GM15510 (cell line): ENCODE data around the gene CLRN1.

ENCODE experiments used
- POLR2A ChIP-seq: IDR thresholded peaks from 3 replicates; pipeline ENCODE4 v1.6.1; 2011; ENCODE audit warnings: borderline replicate concordance; ENCODE audit not compliant: insufficient read length; ENCODE audit errors: extremely low read depth

Gene CLRN1

DNA sequence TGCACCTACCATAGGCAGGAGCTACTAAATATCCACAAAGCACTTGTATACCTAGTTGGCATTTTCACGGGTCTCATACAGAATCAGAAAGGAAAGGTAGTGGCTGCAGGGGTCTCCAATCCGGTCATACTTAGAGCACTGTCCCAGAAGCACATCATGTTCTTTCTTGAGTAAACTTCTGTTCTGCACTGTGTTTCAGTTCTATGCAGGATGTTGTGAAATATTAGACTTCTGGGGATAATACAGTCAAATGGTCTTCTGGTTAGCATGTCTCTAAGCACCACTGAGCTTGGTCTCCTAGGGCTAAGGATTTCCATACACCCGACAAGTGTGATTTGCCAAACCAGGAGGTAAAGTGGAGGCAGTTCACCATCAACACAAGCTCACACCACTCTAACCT is 95.2 kb downstream of the CLRN1 start:
- no peak for TF ChIP-seq POLR2A

DNA sequence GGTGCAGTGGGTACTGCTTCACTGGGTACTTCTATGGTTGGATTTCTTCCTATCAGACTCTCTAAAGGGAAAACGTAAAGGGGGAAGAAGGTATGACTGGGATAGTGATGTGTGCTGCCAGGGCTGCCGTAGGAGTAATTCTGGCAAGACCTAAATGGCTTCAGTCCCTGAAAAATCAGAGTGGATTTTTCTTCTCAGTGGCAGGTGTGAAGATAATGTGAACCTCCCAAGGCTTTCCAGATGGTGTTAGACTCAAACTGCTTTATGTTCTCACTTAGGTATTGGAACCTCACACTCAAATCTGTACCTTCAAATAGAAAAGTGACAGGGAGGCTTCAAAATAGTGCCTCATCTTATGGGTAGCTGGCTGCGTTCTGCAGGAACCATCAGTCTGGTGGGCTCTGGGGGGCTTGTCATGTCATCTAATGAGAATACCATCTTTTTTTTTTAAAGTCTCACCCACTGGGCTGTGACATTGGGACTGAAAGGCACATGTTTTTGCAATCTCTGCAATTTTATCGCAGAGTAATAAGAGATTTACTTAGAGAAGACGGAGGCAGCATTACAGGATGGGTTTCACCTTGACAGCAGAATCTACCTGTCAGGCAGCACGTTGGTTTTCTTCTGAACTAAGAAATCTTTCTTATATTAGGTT is 95.8 kb downstream of the CLRN1 start:
- TF ChIP-seq POLR2A = no peak
